HL-60/S4 treated with retinoic acid at 250 ng/mL for 4 days and 3 days (cell line): ENCODE data around the gene SEMA4G.

Experiments
- in situ Hi-C: fragments of 300-500 bp; cut with MboI; formaldehyde crosslinking; loops from 2 replicates; pipeline ENCODE4 v1.7.0; 2022; ENCODE audit warnings: low sequenced_read_pairs

Gene SEMA4G

GRCh38 chr10:100987685-100988049 lies 18.4 kb downstream of the SEMA4G start:
- in situ Hi-C loops, result no loop called here

DNA sequence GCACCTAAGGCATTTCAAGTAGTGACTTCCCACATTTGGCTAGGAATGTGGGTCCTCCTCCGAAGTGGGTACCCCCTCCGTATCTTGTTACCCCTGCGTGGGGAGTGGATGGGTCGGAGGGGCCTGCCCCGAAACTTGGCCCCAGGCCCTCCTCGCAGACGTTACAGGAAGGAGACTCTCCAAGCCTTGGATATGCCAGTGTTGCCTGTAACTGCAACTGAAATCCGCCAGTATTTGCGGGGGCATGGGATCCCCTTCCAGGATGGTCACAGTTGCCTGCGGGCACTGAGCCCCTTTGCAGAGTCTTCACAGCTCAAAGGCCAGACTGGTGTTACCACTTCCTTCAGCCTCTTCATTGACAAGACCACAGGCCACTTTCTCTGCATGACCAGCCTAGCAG lies 18.9 kb downstream of the SEMA4G start:
- in situ Hi-C loops, result no loop called here

DNA sequence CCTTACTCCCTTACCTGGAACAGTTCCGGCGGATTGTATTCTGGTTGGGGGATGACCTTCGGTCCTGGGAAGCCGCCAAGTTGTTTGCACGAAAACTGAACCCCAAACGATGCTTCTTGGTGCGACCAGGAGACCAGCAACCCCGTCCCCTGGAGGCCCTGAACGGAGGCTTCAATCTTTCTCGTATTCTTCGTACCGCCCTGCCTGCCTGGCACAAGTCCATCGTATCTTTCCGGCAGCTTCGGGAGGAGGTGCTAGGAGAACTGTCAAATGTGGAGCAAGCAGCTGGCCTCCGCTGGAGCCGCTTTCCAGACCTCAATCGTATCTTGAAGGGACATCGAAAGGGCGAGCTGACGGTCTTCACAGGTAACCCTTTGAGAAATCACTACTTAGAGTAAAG lies 19.8 kb downstream of the SEMA4G start:
- in situ Hi-C loops, result no loop called here

- in situ Hi-C loops, result no loop called here
These were observed 24.8 kb downstream of the SEMA4G start for GRCh38 chr10:100993986-100994708.

DNA sequence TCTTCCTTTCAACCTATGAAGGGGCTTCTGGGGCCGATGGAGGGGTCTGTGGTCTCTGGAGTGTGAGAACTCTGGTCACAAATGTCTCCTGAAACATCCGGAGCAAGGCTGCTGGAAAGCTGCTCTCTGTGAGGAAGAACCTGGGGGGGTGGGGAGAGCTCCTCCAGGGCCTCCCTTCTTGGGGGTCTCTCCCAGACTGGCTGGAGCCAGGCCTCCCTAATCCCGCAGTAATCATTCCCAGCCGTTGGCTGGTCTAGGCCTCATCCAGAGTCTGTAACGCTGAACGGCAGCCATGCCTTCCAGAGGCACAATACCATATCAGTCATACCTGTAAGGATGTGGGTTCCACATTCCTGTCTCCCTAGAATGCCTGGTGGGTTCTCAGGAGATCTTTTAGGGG lies 25.9 kb downstream of the SEMA4G start:
- in situ Hi-C loops, result no loop called here

DNA sequence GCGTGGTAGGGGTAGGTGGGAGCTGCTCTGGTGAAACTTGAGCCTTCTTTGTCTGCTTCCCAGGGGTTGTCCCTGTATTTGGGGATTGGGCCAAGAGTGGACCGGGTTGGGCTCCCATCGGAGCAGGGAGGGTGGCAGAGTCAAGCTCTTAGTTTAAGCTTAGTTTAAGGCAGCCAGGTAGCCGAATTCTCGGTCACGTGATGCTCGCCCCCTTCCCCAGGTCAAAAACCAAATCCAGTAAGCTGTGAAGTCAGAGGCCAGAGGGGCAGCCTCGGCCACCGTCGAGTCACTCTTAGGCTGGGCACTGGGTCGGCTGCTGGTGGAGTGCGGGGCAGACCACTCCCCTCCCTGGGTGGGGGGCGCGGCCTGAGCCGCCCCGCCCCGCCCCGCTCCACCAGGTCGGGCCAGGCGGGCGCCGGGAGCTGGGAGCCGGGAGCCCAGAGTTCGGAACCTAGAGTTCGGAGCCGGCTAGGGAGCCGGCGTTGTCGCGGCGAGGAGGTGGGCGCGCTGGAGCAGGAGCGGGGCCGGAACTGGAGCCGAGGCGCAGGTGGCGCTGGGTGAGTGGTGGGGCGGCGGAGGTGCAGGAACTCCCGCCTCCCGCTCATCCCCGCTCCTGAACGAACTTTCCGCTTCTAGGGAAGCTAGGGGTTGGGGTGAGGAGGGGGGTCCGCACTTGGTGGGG lies 27.5 kb downstream of the SEMA4G start:
- in situ Hi-C loops, result no loop called here

DNA sequence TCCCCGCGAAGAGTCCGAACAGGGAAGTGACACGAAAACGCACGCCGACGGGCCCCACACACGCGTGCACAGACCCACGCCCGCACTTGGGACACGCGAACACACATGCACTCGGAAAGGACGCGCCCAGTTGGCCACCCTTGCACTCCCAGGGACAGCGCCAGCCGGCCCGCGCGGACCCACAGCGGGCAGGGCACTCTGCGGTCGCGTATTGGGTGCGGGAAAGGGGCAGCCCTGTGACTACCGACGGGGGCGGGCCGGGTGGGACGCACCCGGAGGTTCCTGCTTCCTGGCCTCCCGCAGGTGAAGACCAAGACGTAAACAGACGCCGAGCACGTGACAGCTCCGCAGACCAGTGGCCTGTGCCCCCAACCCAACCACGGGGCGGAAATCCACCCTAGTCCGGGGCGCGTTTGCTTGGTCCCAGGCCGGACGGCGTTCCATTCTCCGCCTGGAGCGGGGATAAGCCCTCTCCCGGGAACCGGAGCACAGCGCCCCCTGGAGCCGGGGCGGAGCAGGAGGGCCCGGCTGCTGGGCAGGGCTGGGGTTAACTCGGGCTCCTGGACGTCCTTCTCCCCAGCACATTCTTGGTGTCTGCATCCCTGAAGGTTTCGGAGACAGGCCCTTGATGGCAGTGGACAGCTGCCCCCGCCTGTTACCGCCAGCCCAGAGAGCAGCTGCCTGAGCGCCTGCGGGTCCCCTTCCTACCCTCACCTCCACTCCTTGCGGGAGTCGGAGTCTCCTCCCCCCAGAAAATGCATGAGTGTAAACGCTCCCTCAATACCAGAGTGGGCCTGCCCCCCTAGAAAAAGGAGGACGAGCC lies 28.3 kb downstream of the SEMA4G start:
- in situ Hi-C loops, result no loop called here

DNA sequence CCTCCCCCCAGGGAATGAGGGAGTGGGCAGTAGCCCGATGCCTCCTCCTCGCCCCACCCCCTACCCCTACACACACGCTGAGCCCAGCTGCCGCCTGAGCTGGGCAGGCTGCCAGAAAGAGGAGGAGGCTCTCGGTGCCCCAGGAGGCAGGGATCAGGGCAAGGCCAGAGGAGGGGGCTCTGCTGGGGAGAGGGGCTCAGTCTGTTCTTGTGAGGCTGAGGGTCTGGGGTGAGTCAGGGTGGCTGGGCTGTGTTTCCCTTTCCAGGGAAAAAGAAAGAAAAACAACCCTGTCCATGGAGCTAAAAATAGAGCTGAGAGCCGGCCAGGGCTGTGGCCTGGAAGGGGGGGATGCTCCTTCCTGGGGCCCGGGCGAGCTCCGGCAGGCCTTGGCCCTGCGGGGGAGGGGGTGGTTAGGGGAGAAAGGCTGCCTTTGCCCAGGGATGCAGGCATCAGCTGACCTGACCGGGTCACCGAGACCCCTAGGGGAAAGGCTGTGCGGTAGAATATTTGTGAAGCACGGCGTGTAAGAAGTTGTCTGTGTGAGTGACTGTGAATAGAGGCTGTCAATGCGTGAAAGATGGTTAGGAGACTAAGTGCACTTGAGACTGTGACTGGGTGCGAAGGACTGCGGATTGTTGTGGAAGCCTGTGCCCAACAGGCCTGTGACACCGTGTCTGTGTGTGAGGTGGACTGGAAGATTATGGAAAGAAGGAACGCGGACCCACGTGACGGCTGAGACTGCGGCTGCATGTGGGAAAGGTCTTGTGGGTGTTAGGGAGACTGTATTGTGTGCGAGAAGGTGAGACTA lies 29.1 kb downstream of the SEMA4G start:
- in situ Hi-C loops, result no loop called here

DNA sequence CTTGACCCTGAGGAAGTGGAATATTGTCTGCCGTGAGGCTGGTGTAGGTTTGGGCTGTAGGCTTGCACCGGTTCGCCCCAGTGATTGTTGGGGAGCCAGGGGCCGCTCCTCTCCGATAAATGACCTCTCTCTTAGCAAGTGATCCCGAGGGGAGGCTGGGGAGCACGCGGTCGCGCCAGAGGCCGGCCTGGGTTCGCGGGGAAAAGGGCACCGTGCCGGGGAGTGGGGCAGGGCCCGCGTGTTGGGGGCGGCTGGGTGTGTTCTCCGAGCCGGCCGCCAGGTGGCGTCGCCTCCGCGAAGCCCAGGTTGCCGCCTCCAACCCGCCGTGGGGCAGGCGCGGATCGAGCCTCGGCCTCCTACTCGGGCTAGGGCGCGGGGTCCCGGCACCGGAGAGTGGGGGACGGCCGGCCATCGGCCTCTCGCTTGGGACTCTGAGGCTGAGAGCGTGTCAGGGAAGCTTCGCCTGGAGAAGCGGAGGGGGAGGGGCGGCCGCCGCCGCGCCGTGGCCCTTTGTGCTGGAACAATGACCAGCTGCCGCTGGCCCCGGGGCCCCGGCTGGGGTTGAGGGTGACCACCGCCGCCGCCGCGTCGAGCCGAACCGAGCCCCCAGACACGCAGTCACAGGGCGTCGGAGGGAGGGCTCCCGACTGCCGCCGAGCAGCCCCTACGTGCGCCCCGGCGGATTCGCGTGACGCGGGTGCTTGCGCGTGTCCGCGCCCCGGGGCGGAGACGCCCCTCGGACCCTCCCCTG lies 29.9 kb downstream of the SEMA4G start:
- in situ Hi-C loops, result no loop called here

DNA sequence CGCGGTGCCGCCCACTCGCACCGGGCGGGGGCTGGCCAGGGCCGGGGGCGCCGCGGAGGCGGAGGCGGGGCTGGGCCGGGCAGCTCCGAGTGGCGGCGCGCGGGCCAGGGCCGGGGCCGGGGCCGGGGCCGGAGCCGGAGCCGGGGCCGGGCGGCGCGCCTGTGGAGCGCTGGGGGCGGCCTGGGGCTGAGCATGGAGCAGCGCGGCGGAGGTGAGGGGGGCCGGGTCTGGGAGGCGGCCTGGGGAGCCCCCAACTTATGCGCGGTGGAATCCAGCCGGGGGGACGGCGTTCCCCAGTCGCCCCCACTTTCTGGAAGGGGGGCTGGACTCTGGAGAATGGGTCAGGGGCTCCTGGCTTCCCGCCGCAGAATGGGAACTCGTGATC lies 30.4 kb downstream of the SEMA4G start, which contains the start of gene LZTS2:
Gene LZTS2 (plus strand): TSS at position 67 of the 385 bp plus-strand sequence. CDS start 2,731 bp downstream, outside the sequence.
- in situ Hi-C loops, result no loop called here

DNA sequence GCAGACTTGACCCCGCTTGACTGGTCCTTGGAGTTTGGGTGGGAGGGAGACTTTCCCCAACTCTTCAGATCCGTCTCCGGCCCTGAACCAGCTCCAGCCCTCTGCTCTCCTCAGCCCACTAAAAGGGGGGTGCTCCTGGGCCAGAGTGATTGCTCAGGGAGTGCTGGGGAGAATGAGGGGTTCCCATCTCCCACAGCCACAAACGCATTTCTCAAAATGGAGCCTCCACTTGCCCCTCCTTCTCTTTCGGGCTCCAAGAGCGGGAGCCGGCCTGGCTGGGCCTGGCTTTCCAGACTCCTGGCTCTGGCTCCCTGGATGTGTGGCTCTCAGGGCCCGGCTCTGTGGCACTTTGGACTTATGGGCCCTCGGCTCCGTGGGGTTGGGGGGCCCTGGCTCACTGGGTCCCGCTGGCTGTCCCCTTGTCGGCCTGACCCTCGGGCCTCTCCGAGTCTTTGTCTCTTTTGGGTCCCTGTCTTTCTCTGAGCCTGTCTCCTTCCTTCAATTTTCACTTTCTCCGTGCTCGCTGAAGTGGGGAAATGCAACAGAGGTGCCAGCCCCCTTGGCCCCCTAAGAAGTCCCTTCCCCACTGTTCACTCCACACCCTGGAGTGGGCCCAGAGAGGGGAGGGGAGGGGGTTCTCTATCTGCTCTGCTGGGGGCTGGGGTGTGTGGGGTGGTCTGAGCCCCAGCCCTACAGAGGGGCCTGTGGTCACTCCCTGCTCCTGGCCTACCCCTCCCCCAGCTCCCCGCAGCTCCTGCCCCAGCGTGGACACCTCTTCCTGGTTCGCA lies 31.0 kb downstream of the SEMA4G start:
- in situ Hi-C loops, result no loop called here

- in situ Hi-C loops, result no loop called here
These were observed 31.8 kb downstream of the SEMA4G start for GRCh38 chr10:101000915-101001658.

GRCh38 chr10:101001659-101002035 lies 32.3 kb downstream of the SEMA4G start:
- in situ Hi-C loops, result no loop called here

GRCh38 chr10:101002456-101002855 lies 33.2 kb downstream of the SEMA4G start:
- in situ Hi-C loops, result no loop called here

GRCh38 chr10:101003639-101004206 lies 34.4 kb downstream of the SEMA4G start:
- in situ Hi-C loops, result no loop called here

GRCh38 chr10:101005361-101005760 lies 36.1 kb downstream of the SEMA4G start:
- in situ Hi-C loops, result no loop called here

DNA sequence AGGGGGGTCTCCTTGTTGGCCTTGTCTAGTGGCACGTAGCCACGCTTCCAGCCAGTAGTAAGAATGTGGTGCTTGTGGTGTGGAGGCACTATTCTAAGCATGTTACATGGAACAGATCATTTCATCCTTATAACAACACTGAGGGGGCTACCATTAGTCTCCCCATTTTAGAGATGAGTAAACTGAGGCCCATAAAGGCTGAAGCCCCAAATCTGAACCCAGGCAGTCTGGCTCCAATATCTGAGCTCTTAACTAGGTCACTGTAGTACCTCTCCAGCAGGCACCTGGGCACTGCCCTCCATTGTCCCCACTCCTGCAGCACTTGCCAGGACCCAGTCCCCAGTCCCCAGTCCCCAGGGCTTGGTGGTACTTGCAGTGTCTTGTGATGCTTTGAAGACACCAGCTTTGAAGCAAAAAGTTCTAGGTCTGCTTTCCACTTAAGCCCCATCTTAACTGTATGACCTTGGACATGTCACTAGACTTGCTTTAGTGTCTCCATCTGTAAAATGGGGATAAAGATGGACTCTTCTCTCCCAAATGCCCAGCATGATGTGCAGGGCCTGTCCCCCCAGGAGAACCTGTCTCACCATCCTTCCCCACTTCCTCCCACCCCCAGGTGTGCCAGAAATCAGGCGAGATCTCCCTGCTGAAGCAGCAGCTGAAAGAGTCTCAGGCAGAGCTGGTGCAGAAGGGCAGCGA lies 36.7 kb downstream of the SEMA4G start:
- in situ Hi-C loops, result no loop called here

DNA sequence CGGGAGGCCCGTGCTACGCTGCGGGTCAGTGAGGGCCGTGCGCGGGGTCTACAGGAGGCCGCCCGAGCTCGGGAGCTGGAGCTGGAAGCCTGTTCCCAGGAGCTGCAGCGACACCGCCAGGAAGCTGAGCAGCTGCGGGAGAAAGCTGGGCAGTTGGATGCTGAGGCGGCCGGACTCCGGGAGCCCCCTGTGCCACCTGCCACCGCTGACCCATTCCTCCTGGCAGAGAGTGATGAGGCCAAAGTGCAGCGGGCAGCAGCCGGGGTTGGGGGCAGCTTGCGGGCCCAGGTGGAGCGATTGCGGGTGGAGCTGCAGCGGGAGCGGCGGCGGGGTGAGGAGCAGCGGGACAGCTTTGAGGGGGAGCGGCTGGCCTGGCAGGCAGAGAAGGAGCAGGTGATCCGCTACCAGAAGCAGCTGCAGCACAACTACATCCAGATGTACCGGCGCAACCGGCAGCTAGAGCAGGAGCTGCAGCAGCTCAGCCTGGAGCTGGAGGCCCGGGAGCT lies 37.3 kb downstream of the SEMA4G start:
- in situ Hi-C loops, result no loop called here
